CD4-positive, alpha-beta T cell (primary cell): ENCODE results near the gene EIF2B5. TPM values are rescaled to one million over a fixed set of nuclear protein-coding genes. Genes with fewer than 3 reads are reported as not detected.

Source experiments
- ATAC-seq: fragments of 200-7000 bp; cut with Tn5 transposase; one replicate; pipeline ENCODE4 v1.10.0; 2022; ENCODE audit warnings: mild to moderate bottlenecking; ENCODE audit not compliant: poor library complexity
- CTCF ChIA-PET: fragments of 350-600 bp; sonication (Branson Sonifier 250); formaldehyde crosslinking; loops from one replicate; lab custom pipeline; 2021; ENCODE audit warnings: antibody characterized with exemption, inconsistent platforms; lab: Charles Lee
- POLR2A ChIA-PET: fragments of 350-600 bp; sonication (Branson Sonifier 250); formaldehyde crosslinking; loops from one replicate; lab custom pipeline; 2021; ENCODE audit warnings: antibody characterized with exemption, inconsistent platforms; lab: Charles Lee
- DNase-seq, 14 experiments: peaks; one replicate each; pipeline ENCODE4 v3.0.0-alpha.2; 2013 to 2020; ENCODE audit warnings: mixed read lengths in 2 of 14
- H3K27ac ChIP-seq, 2 donors: one replicate each; pipeline versions ENCODE4 v1.5.1 to v1.7.0; 2013; ENCODE audit warnings: low read length in 2 of 2, low read depth in 1 of 2, mild to moderate bottlenecking in 1 of 2
- H3K27me3 ChIP-seq, 2 experiments: 1 replicate in 1 of 2; 2 replicates in 1 of 2; pipeline versions ENCODE4 v1.6.1 to v1.7.0; 2013; ENCODE audit warnings: low read length in 2 of 2, control low read depth in 1 of 2, mild to moderate bottlenecking in 1 of 2, moderate library complexity in 1 of 2; ENCODE audit not compliant: insufficient read depth in 2 of 2, control insufficient read depth in 1 of 2
- H3K36me3 ChIP-seq: one replicate; pipeline ENCODE4 v1.6.1; 2013; ENCODE audit warnings: low read length, control low read depth; ENCODE audit not compliant: insufficient read depth
- H3K4me1 ChIP-seq: one replicate; pipeline ENCODE4 v1.6.1; 2013; ENCODE audit warnings: low read length, control low read depth; ENCODE audit not compliant: insufficient read depth
- H3K4me3 ChIP-seq: one replicate; pipeline ENCODE4 v1.5.1; 2013; ENCODE audit warnings: mild to moderate bottlenecking, low read length, moderate library complexity
- H3K9me3 ChIP-seq, 2 experiments: 1 replicate in 1 of 2; 2 replicates in 1 of 2; pipeline versions ENCODE4 v1.6.1 to v1.7.0; 2013; ENCODE audit warnings: low read length in 2 of 2, mild to moderate bottlenecking in 2 of 2, control low read depth in 1 of 2, moderate library complexity in 1 of 2; ENCODE audit not compliant: control insufficient read depth in 1 of 2, insufficient read depth in 1 of 2
- H3K27ac Mint-ChIP-seq: one replicate; pipeline ENCODE4 v1.8.0; 2020; ENCODE audit warnings: mixed read lengths
- H3K27me3 Mint-ChIP-seq: one replicate; pipeline ENCODE4 v1.8.0; 2021; ENCODE audit warnings: mixed read lengths
- H3K36me3 Mint-ChIP-seq: one replicate; pipeline ENCODE4 v1.8.0; 2021; ENCODE audit warnings: low read depth, mixed read lengths
- H3K4me1 Mint-ChIP-seq: one replicate; pipeline ENCODE4 v1.8.0; 2021; ENCODE audit warnings: low read depth, mixed read lengths
- H3K4me3 Mint-ChIP-seq: one replicate; pipeline ENCODE4 v1.8.0; 2020; ENCODE audit warnings: mild to moderate bottlenecking, mixed read lengths
- H3K9me3 Mint-ChIP-seq: one replicate; pipeline ENCODE4 v1.8.0; 2020; ENCODE audit warnings: mixed read lengths
- intact Hi-C, 2 experiments: fragments of 100-400 bp; cut with DNase I in 1 of 2; cut with micrococcal nuclease in 1 of 2; formaldehyde crosslinking; loops; one replicate each; pipeline versions ENCODE4 v1.15.1 to v1.9.0; 2023 to 2025; cut with DNase I, micrococcal nuclease
- total RNA-seq, 174 experiments: library from RNA in 2 of 174; stranded (reverse) in 2 of 174; gene quantifications; one replicate each; pipeline ENCODE4 v1.2.3 and lab custom pipeline; 2021 to 2026
- TF ChIP-seq, protein P1 (sequence below): fragments of 200-600 bp; IDR thresholded peaks from one replicate; pipeline ENCODE4 v1.8.0; 2022; ENCODE audit warnings: antibody characterized with exemption, mild to moderate bottlenecking

Gene EIF2B5
- total RNA-seq, 2 experiments from 2014 or later = 53.6 TPM

- Mint-ChIP-seq H3K4me1 (no peaks in the 10 kb centered on the region), H3K36me3 (peaks cover 57% of the 10 kb centered on the region), H3K9me3 (no peaks in the 10 kb centered on the region), H3K27ac (no peak overlapping the region), H3K4me3 (no peak overlapping the region), H3K27me3 (no peaks in the 10 kb centered on the region)
- CTCF ChIA-PET = interaction anchor here (0.5 kb wide), 1 partner anchor 15 kb away, joined by 3 read pairs; no protein-coding TSS in a partner anchor
- DNase-seq (no peak), ATAC-seq (no peak)
- POLR2A ChIA-PET = no interaction called here
- H3K36me3 ChIP-seq = peaks cover 47% of the 10 kb centered on the region
- no peaks in the 10 kb centered on the region for H3K27me3 ChIP-seq
- H3K4me3 ChIP-seq = no peak overlapping the region
- TF ChIP-seq, protein P1, sequence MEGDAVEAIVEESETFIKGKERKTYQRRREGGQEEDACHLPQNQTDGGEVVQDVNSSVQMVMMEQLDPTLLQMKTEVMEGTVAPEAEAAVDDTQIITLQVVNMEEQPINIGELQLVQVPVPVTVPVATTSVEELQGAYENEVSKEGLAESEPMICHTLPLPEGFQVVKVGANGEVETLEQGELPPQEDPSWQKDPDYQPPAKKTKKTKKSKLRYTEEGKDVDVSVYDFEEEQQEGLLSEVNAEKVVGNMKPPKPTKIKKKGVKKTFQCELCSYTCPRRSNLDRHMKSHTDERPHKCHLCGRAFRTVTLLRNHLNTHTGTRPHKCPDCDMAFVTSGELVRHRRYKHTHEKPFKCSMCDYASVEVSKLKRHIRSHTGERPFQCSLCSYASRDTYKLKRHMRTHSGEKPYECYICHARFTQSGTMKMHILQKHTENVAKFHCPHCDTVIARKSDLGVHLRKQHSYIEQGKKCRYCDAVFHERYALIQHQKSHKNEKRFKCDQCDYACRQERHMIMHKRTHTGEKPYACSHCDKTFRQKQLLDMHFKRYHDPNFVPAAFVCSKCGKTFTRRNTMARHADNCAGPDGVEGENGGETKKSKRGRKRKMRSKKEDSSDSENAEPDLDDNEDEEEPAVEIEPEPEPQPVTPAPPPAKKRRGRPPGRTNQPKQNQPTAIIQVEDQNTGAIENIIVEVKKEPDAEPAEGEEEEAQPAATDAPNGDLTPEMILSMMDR = no peak
- no peaks in the 10 kb centered on the region for H3K4me1 ChIP-seq
- no peak overlapping the region for H3K27ac ChIP-seq
- H3K9me3 ChIP-seq = no peaks in the 10 kb centered on the region
- intact Hi-C loops = loop anchor here in 1 of 2 experiments (2.0 kb wide), 1 partner anchor 18 kb away; the partner anchor contains the start of gene ABCF3
Observed at GRCh38 chr3:184168363-184169120, 33.4 kb downstream of the EIF2B5 start.

- H3K4me3 Mint-ChIP-seq = no peak overlapping the region
- H3K27me3 Mint-ChIP-seq = no peaks in the 10 kb centered on the region
- no peaks in the 10 kb centered on the region for H3K27me3 ChIP-seq
- ATAC-seq = no peak
- peaks cover 5% of the 10 kb centered on the region for H3K4me1 ChIP-seq
- DNase-seq = no peak
- H3K9me3 Mint-ChIP-seq = no peaks in the 10 kb centered on the region
- H3K27ac ChIP-seq = no peak overlapping the region
- POLR2A ChIA-PET = interaction anchor here (0.5 kb wide), 1 partner anchor 53 kb away, joined by 3 read pairs; no protein-coding TSS in a partner anchor
- no peaks in the 10 kb centered on the region for H3K9me3 ChIP-seq
- no peak overlapping the region for H3K4me3 ChIP-seq
- TF ChIP-seq, protein P1 = no peak
- peaks cover 10% of the 10 kb centered on the region for H3K4me1 Mint-ChIP-seq
- H3K36me3 ChIP-seq = peaks cover 33% of the 10 kb centered on the region
- CTCF ChIA-PET = no interaction called here
- no peak overlapping the region for H3K27ac Mint-ChIP-seq
- peaks cover 48% of the 10 kb centered on the region for H3K36me3 Mint-ChIP-seq
- intact Hi-C loops = loop anchor here in 1 of 2 experiments (2.0 to 10.0 kb wide), 3 partner anchors 17 to 1185 kb away; partner anchors contain the start of genes ABCF3, DCUN1D1 and PARL
Observed at GRCh38 chr3:184169896-184170875, 35.0 kb downstream of the EIF2B5 start.

- H3K36me3 Mint-ChIP-seq = peaks cover 38% of the 10 kb centered on the region
- ChIA-PET CTCF (no interaction called here), POLR2A (interaction anchor here (3.9 kb wide), 1 partner anchor 13 kb away, joined by 25 read pairs; the partner anchor contains the start of gene ABCF3)
- H3K36me3 ChIP-seq = peaks cover 20% of the 10 kb centered on the region
- no peak overlapping the region for H3K4me3 Mint-ChIP-seq
- intact Hi-C loops = loop anchor here in 1 of 2 experiments (5.0 to 10.0 kb wide), 2 partner anchors 289 to 1187 kb away; partner anchors contain the start of genes DCUN1D1 and PARL
- no peaks in the 10 kb centered on the region for H3K9me3 Mint-ChIP-seq
- ATAC-seq (no peak), DNase-seq (no peak)
- no peaks in the 10 kb centered on the region for H3K27me3 ChIP-seq
- no peak overlapping the region for H3K4me3 ChIP-seq
- H3K27me3 Mint-ChIP-seq = no peaks in the 10 kb centered on the region
- H3K4me1 ChIP-seq = peaks cover 19% of the 10 kb centered on the region
- H3K4me1 Mint-ChIP-seq = peaks cover 23% of the 10 kb centered on the region
- H3K9me3 ChIP-seq = no peaks in the 10 kb centered on the region
- no peak overlapping the region for H3K27ac ChIP-seq
- TF ChIP-seq, protein P1 = no peak
- no peak overlapping the region for H3K27ac Mint-ChIP-seq
Observed at GRCh38 chr3:184171562-184171961, 36.4 kb downstream of the EIF2B5 start.
